LNCaP clone FGC (cell line): ENCODE data around the gene PLD1.

Source experiments
- DNase-seq: peaks from one replicate; pipeline ENCODE4 v3.0.0-alpha.2; 2011; ENCODE audit warnings: low read depth
- H3K4me3 ChIP-seq: 2 replicates; pipeline ENCODE4 v1.5.1; 2011; ENCODE audit warnings: mild to moderate bottlenecking, low read depth, low read length, control low read depth
- TF ChIP-seq, protein P1 (sequence below): IDR thresholded peaks from 2 replicates; pipeline ENCODE4 v1.5.1; 2012; ENCODE audit warnings: mild to moderate bottlenecking; ENCODE audit not compliant: control insufficient read depth, insufficient read depth; ENCODE audit errors: extremely low read depth

PLD1 gene

DNA sequence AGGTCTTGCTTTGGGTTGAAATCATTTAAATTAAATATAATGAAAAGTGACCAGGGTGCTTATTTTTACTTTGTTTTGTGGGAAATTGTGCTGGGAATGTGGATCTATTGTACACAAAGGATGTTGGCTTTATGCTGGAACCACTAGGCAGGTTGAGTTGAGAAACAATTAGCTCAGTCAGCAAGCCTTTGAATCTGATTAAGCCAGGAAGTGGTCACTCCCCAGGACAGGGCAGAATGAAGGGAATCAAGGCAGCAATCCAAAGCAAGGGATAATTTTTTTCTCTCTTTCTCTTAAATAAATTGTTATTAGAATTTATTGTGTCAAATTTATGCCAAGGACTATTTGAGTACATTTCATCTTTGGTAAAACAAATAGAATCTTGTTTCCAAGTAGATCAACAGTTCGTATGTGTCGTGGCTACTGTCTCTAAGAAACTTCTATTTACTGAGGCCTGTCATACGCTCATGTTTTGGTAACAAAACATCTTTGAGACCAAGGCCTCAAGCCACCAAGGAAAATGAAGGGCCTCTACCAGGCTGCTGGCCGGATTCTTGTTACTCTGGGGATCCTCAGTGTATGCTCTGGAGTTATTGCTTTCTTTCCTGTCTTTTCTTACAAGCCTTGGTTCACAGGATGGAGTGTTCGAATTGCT lies 32.7 kb upstream of the PLD1 start, which contains the start of gene TMEM212:
TMEM212 (plus strand) TSS at position 486 of the 655 bp plus-strand sequence; CDS start at position 521, 35 bp downstream.
- TF ChIP-seq, protein P1, sequence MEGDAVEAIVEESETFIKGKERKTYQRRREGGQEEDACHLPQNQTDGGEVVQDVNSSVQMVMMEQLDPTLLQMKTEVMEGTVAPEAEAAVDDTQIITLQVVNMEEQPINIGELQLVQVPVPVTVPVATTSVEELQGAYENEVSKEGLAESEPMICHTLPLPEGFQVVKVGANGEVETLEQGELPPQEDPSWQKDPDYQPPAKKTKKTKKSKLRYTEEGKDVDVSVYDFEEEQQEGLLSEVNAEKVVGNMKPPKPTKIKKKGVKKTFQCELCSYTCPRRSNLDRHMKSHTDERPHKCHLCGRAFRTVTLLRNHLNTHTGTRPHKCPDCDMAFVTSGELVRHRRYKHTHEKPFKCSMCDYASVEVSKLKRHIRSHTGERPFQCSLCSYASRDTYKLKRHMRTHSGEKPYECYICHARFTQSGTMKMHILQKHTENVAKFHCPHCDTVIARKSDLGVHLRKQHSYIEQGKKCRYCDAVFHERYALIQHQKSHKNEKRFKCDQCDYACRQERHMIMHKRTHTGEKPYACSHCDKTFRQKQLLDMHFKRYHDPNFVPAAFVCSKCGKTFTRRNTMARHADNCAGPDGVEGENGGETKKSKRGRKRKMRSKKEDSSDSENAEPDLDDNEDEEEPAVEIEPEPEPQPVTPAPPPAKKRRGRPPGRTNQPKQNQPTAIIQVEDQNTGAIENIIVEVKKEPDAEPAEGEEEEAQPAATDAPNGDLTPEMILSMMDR, result no peak
- DNase-seq, result no peak
- H3K4me3 ChIP-seq, result no peak within 1 kb of the TSS

DNA sequence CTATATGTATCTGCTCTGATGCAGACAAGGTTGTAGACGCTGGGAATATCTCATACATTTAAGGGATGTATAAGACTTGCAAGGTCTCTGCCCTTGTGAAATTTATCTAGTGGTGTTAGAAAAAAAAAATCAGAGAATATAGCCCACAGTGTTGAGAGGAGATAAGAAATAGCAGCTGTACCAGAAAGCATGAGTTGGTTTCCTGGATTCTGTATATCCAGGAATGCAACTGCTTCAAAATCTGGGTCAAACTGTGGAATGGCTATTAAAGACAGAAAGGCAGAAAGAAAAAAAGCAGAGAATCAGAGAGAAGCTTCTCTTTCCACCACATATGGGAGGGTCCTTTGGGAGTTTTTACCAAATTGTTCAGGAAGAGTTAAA lies 31.3 kb upstream of the PLD1 start:
- TF ChIP-seq, protein P1, result no peak
- H3K4me3 ChIP-seq, result no peak overlapping the region
- no peak for DNase-seq

DNA sequence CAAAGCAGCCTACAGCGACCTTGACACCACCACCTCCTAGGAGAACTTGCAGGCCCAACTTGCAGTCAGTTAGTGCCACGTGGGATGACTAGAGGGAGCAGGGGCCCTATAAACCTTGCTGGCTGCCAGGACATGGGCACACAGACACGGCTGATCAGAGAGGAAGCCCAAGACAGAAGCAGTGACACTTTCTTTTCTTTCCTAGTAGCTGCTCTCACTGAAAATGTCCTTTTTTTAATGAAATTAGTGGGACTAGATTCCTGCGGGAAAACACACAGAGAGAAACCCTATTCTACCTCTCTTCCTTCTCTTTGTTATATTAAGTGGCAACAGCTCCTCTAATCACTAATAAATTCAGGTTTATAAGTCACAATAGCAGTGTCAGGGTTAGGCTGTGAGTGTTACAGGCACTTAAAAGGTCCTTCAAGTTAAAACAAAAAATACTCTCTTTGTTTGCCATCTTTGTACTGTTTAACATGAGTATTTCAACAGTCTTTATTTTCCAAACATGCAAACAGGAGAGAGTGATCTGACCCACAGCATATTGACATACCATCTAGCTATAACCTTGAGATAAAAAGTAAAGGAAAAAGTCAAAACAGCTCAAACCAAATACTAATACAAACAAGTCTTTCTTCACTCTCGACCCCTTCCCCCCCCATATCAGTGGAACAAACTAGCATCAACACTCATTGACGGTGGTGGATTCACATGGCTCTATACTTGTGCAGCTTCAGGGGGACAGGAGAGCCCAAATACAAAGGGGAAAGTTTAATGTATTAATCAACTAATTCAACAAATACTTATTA lies 30.7 kb upstream of the PLD1 start:
- no peak for DNase-seq
- no peak overlapping the region for H3K4me3 ChIP-seq
- TF ChIP-seq, protein P1, result no peak

DNA sequence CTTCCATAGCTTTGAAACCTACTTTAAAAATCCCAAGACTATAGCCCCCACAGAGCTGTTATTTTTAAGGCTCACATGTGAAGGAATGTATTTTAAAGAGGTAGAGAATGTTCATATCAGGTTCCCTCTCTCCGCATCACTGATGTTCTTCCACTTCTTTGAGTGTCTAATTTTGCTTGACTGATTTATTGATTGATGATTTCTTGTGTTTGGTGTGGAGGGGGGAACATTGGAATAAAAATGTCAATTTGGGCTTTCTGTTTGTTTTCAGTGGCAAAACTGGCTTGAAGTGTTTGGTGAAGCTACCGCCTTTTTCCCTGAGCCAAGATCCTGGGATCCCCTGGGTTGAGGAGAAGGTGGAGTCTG lies 30.1 kb upstream of the PLD1 start:
- TF ChIP-seq, protein P1, result no peak
- DNase-seq, result no peak
- H3K4me3 ChIP-seq, result no peak overlapping the region

DNA sequence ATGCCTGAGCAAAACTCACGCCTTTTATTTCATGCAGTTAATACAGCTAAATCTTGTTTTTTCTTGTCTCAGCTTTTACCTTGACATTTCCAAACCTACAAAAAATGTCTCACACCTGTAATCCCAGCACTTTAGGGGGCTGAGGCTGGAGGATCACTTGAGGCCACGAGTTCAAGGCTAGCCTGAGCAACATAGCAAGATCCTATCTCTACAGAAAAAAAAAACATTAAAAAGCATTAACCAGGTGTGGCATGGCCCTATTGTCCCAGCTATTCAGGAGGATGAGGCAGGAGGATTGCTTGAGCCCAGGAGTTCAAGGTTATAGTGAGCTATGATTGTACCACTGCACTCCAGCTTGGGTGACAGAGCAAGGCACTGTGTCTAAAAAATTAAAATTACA lies 29.0 kb upstream of the PLD1 start:
- DNase-seq, result no peak
- H3K4me3 ChIP-seq, result no peak overlapping the region
- TF ChIP-seq, protein P1, result no peak

DNA sequence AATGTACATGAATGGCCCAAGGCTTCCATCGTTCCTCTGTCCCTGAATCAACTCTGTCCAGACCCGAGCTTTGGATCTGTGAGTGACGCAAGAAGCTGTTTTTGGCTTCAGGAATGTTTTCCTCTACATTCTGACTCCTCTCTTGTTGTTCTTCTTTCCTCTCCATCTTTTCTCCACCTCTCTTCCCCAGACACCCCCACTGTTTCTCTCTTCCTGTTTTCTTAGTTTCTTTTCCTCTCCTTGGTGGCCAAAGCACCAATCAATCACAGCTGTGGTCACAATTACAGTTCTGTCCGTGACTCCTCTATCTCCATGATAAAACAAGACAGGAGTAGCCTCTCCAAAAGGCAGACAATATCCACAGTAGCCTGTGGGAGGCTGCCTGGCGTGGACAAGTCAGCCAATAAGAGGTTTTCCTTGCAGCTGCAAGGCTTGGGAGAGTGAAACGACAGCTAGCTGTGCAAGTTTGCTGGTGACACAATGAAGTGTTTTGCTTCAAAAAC lies 28.0 kb upstream of the PLD1 start:
- no peak for DNase-seq
- H3K4me3 ChIP-seq, result no peak overlapping the region
- TF ChIP-seq, protein P1, result no peak
